Measurements from ENCODE around the gene MYO9B.

DNA sequence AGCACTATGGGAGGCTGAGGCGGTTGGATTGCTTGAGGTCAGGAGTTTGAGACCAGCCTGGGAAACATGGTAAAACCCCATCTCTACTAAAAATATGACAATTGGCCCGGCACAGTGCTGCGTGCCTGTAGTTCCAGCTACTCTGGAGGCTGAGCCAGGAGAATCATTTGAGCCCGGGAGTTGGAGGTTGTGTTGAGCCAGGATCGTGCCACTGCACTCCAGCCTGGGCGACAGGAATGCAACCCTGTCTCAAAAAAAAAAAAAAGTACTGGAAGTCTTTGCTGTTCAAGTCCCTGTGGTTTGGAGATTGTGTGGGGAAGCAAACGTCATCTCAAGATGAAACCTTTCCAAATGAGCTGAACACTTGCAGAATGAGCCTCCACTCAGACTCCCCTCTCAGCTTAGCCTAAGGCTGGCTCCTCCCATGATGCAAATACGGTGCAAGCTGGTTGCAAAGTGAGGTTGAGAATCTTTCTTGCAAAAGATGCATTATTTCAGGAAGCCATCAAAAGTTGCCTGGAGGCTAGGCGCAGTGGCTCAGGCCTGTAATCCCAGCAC lies 46.2 kb downstream of the MYO9B start:
- TF ChIP-seq EZH2 (IDR thresholded peaks at IDR 0.05; ENCODE audit: low read depth) (no peak), CTCF (conservative IDR thresholded peaks at IDR 0.05) (no peak)

Data from PC-9 (cell line).